Glomerular visceral epithelial cell (primary cell): Measurements from ENCODE around the gene ARID3A.

Experiments used
- DNase-seq: peaks from one replicate; pipeline ENCODE4 v3.0.0-alpha.2; 2016; ENCODE audit errors: extremely low spot score

Gene ARID3A

GRCh38 chr19:1003283-1003682 is 77.4 kb downstream of the ARID3A start:
- DNase-seq, result no peak

- DNase-seq, result no peak
Observed at GRCh38 chr19:1004204-1004802, 78.5 kb downstream of the ARID3A start.

- no peak for DNase-seq
Observed at GRCh38 chr19:1004803-1005664, 79.2 kb downstream of the ARID3A start.

- DNase-seq, result no peak
Observed at GRCh38 chr19:1006711-1007398, 81.0 kb downstream of the ARID3A start.

GRCh38 chr19:1007399-1008251 is 81.8 kb downstream of the ARID3A start:
- DNase-seq, result no peak

GRCh38 chr19:1008268-1009040 is 82.6 kb downstream of the ARID3A start:
- no peak for DNase-seq

GRCh38 chr19:1009041-1009980 is 83.5 kb downstream of the ARID3A start:
- no peak for DNase-seq

- no peak for DNase-seq
Observed at GRCh38 chr19:1009981-1010538, 84.2 kb downstream of the ARID3A start.

GRCh38 chr19:1010586-1011510 is 85.0 kb downstream of the ARID3A start:
- DNase-seq, result no peak

- DNase-seq, result no peak
Observed at GRCh38 chr19:1011831-1012333, 86.0 kb downstream of the ARID3A start.

- DNase-seq, result no peak
Observed at GRCh38 chr19:1012334-1012733, 86.5 kb downstream of the ARID3A start.

- DNase-seq, result no peak
Observed at GRCh38 chr19:1013218-1013617, 87.4 kb downstream of the ARID3A start.

GRCh38 chr19:1014161-1015060 is 88.6 kb downstream of the ARID3A start:
- DNase-seq, result no peak

- no peak for DNase-seq
Observed at GRCh38 chr19:1015061-1015781, 89.4 kb downstream of the ARID3A start.

- no peak for DNase-seq
Observed at GRCh38 chr19:1015782-1016646, 90.2 kb downstream of the ARID3A start.
